Adrenal gland (tissue), 12 donors: ENCODE measurements around the gene CDH2. TPM values are rescaled to one million over a fixed set of nuclear protein-coding genes. Genes with fewer than 3 reads are reported as not detected.

Experiments used
- DNase-seq, 7 donors: peaks; one replicate each; pipeline ENCODE4 v3.0.0-alpha.2; 2019 to 2020
- H3K27ac ChIP-seq, 5 donors: fragments of 200-600 bp; sonication (generic) in 4 of 5; 1 replicate in 3 of 5; 2 replicates in 2 of 5; pipeline versions ENCODE4 v1.5.1 to v1.8.0; 2016 to 2020; ENCODE audit warnings: mild to moderate bottlenecking in 1 of 5
- H3K27me3 ChIP-seq: fragments of 200-600 bp; 2 replicates; pipeline ENCODE4 v1.8.0; 2021
- H3K36me3 ChIP-seq, 2 donors: fragments of 200-600 bp; replicated peaks in 1 of 2; 1 replicate in 1 of 2; 2 replicates in 1 of 2; pipeline versions ENCODE4 v1.5.1 to v1.8.0; 2018 to 2022
- H3K4me1 ChIP-seq, 2 donors: fragments of 200-600 bp; replicated peaks in 1 of 2; 1 replicate in 1 of 2; 2 replicates in 1 of 2; pipeline versions ENCODE4 v1.5.1 to v1.8.0; 2018 to 2021
- H3K4me3 ChIP-seq, 4 donors: fragments of 200-600 bp; sonication (generic) in 3 of 4; one replicate each; pipeline ENCODE4 v1.5.1; 2016 to 2018
- H3K9me3 ChIP-seq, 3 donors: fragments of 200-600 bp; sonication (generic) in 1 of 3; replicated peaks in 1 of 3; 1 replicate in 2 of 3; 2 replicates in 1 of 3; pipeline versions ENCODE4 v1.5.1 to v1.8.0; 2016 to 2021
- CTCF ChIP-seq, 6 experiments: fragments of 450-650 bp in 4 of 6; fragments of 200-600 bp in 2 of 6; sonication (generic) in 1 of 6; IDR thresholded peaks; 1 replicate in 5 of 6; 2 replicates in 1 of 6; pipeline versions ENCODE4 v1.5.1 to v1.8.0; 2016 to 2021; ENCODE audit warnings: antibody characterized with exemption in 6 of 6, mild to moderate bottlenecking in 2 of 6, moderate library complexity in 1 of 6
- POLR2A ChIP-seq, 2 donors: fragments of 450-650 bp; IDR thresholded peaks; one replicate each; pipeline ENCODE4 v1.6.1; 2017; ENCODE audit warnings: antibody characterized with exemption in 2 of 2, mild to moderate bottlenecking in 2 of 2, moderate library complexity in 1 of 2
- WGBS, 4 donors: extraction: QIAGEN DNeasy Blood & Tissue Kit in 2 of 4; methylation state at CpG; one replicate each; pipeline versions ENCODE4 v1.1.5 to v1.1.7; 2013 to 2017; 5-methylcytosine and 5-hydroxymethylcytosine counted together
- intact Hi-C, 2 donors: fragments of 100-400 bp; cut with DNase I; formaldehyde crosslinking; loops; one replicate each; pipeline versions ENCODE4 v1.14.1 to v1.15.0; 2022 to 2023
- polyA plus RNA-seq, 3 donors: library from polyadenylated mRNA; stranded (reverse); fragments of 200-250 nt in 2 of 3; fragments of 350-450 nt in 1 of 3; fragmentation: Illumina TruSeq in 1 of 3; extraction: RNeasy Lipid Tissue Mini Kit (QIAGEN cat#74804) in 1 of 3; gene quantifications; one replicate each; pipeline ENCODE4 v1.2.3, GENCODE V29; 2013 to 2014
- total RNA-seq, 9 donors: library from RNA; depleted of rRNA in 4 of 9; stranded (reverse); fragments of >200 nt in 4 of 9; fragments of 120-200 nt in 1 of 9; fragmentation: NEBNext Ultra II Directional in 1 of 9; extraction: Animal tissue kit (Norgen Biotek cat#: 25700) in 1 of 9; gene quantifications; one replicate each; pipeline versions ENCODE4 v1.1.0 to v1.2.4, GENCODE V29; 2013 to 2023
- donor health status: healthy with polysubstance abuse.
- donor health status: Bipolar disorder and iron deficiency.
- donor health status: DM: yes; HTN: yes; CAD: no.
- donor health status: DM: no; HTN: no; CAD: no.
- donor health status: DM: no; HTN: no; CAD: no.
- donor health status: DM: yes; HTN: yes; CAD: no.

The CDH2 gene
- total and polyA plus RNA-seq, 12 donors, result 13.9 to 305 (median 129) TPM

- no peak overlapping the region for H3K4me3 ChIP-seq
- WGBS, 4 donors, result 85 to 91% (median 91%) methylated on average over 4 of the region's 4 CpGs
- TF ChIP-seq CTCF (IDR thresholded peaks at IDR 0.05), result no peak
- TF ChIP-seq POLR2A (IDR thresholded peaks at IDR 0.05), result no peak
- no peaks in the 10 kb centered on the region for H3K36me3 ChIP-seq
- peaks cover 0 to 25% of the 10 kb centered on the region in 2 donors for H3K4me1 ChIP-seq
- no peaks in the 10 kb centered on the region for H3K9me3 ChIP-seq
- H3K27ac ChIP-seq, result no peak overlapping the region
- no peak for DNase-seq
- H3K27me3 ChIP-seq, result no peaks in the 10 kb centered on the region
- intact Hi-C loops, result no loop called here
These were observed 132.9 kb downstream of the CDH2 start for GRCh38 chr18:28044036-28044435.

DNA sequence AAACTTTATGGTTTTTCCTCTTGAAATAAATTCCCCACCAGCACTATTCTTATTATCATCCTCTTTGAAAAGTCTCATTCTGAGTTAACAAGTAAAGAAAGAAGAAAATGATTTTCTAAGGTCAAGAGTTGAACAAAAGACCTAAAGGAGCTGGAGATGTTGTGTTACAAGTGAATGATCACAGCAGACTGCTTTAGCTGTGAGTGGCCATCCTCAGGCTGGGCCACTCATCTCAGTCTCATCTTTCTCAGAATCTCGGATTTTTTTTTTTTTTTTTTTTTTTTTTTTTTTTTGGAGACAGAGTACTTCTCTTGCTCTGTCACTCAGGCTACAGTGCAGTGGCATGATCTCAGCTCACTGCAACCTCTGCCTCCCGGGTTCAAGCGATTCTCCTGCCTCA is 133.3 kb downstream of the CDH2 start:
- H3K27me3 ChIP-seq, result no peaks in the 10 kb centered on the region
- no peak for TF ChIP-seq CTCF (IDR thresholded peaks at IDR 0.05)
- no peak for TF ChIP-seq POLR2A (IDR thresholded peaks at IDR 0.05)
- intact Hi-C loops, result no loop called here

GRCh38 chr18:28041366-28041765 is 135.6 kb downstream of the CDH2 start:
- Histone ChIP-seq H3K36me3 (no peaks in the 10 kb centered on the region), H3K27ac (no peak overlapping the region), H3K9me3 (no peaks in the 10 kb centered on the region), H3K27me3 (no peaks in the 10 kb centered on the region), H3K4me3 (no peak overlapping the region), H3K4me1 (peaks cover 0 to 36% of the 10 kb centered on the region in 2 donors)
- no peak for TF ChIP-seq POLR2A (IDR thresholded peaks at IDR 0.05)
- no peak for TF ChIP-seq CTCF (IDR thresholded peaks at IDR 0.05)
- intact Hi-C loops, result no loop called here
- DNase-seq, result peak in 2 of 7 donors; percentile 35
- 51 to 59% (median 56%) methylated on average over 5 of the region's 5 CpGs for WGBS, 4 donors

More for the DNA sequence above, 133.3 kb downstream of the CDH2 start:
- Histone ChIP-seq H3K9me3 (no peaks in the 10 kb centered on the region), H3K4me1 (peaks cover 0 to 28% of the 10 kb centered on the region in 2 donors), H3K36me3 (no peaks in the 10 kb centered on the region), H3K27ac (no peak overlapping the region), H3K4me3 (no peak overlapping the region)
- WGBS, 4 donors, result 69 to 77% (median 76%) methylated on average over 3 of the region's 3 CpGs
- DNase-seq, result no peak

- H3K4me3 ChIP-seq, result no peak overlapping the region
- intact Hi-C loops, result no loop called here
These were observed 136.2 kb downstream of the CDH2 start for GRCh38 chr18:28040716-28041115.

More at GRCh38 chr18:28040716-28041115, 136.2 kb downstream of the CDH2 start:
- Histone ChIP-seq H3K27ac (no peak overlapping the region), H3K36me3 (no peaks in the 10 kb centered on the region), H3K27me3 (no peaks in the 10 kb centered on the region), H3K9me3 (no peaks in the 10 kb centered on the region), H3K4me1 (peaks cover under 1 to 41% of the 10 kb centered on the region in 2 donors)
- no peak for TF ChIP-seq CTCF (IDR thresholded peaks at IDR 0.05)
- TF ChIP-seq POLR2A (IDR thresholded peaks at IDR 0.05), result no peak
- no peak for DNase-seq
